Raji (cell line): Measurements from ENCODE around the gene CASZ1.

Experiments
- POLR2A ChIP-seq: IDR thresholded peaks from 2 replicates; pipeline ENCODE4 v1.6.1; 2011; ENCODE audit warnings: low read depth, low read length, control low read depth; ENCODE audit not compliant: insufficient read depth

CASZ1 gene

DNA sequence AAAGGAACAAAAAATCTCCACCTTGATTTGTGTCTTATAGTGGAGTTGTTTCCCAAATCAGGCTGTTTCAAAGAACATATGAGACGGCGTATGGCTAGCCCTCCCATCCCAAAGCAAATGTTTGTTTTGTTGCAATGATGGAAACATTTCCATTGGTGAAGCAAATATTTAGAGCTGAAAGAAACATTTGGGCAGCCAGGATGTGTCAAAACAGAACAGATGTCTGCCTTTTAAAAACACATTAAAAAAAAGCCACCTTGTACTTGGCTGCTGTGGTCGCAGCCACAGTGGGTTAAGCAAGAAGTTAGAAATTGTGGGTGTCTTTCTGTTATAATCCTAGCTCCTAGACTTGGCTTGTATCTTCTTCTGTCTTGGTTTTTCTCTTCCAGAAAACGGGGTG lies 205.4 kb downstream of the CASZ1 start:
- no peak for TF ChIP-seq POLR2A

DNA sequence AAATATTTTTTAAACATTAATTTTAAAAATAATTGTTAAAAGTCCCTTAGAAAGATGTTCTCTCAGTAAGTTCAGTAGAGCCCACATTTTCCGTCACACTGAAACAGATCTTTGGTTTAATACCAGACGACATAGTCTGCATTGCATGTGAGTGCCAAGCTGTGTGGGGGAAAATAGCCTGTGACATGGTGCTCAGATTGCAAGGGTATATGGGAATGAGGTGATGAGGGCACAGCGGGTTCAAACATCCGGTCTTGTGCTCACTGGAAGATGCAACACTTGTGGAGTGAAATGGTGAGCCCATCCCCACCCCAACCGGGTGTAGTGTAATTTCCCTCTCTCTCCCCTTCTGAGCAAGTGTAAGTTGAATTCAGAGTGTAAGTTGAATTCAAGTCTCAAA lies 207.4 kb downstream of the CASZ1 start:
- TF ChIP-seq POLR2A, result no peak

DNA sequence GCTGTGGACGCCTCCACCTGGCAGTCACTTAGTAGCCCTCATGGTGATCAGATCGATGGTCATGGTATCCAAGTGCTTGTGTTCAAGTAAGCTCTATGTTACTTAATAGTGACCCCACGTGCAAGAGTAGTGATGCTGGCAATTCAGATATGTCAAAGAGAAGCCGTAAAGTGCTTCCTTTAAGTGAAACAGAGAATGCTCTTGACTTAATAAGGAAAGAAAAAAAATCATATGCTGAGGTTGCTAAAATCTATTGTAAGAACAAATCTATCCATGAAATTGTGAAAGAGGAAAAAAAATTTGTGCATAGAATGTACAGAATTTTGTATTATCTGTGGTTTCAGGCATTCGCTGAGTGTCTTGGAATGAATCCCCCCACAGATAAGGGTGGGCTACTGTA lies 207.8 kb downstream of the CASZ1 start:
- no peak for TF ChIP-seq POLR2A
